GM19328 (cell line): ENCODE data around the gene SLX4IP.
"Not testable (repeated sequence)": the region's sequence is repeated elsewhere in the genome, so short reads cannot be mapped to it uniquely, and the experiment has no call there.

ENCODE experiments used
- ATAC-seq: cut with Tn5 transposase; IDR thresholded peaks from one replicate; pipeline ENCODE4 v1.9.1; 2021; ENCODE audit warnings: mild to moderate bottlenecking, moderate library complexity; ENCODE audit not compliant: unreplicated experiment

The SLX4IP gene

GRCh38 chr20:10565922-10566897 is 131.1 kb downstream of the SLX4IP start:
- ATAC-seq = no peak

- ATAC-seq = no peak
Measured at GRCh38 chr20:10568032-10568431, 132.9 kb downstream of the SLX4IP start.

- ATAC-seq = no peak
Measured at GRCh38 chr20:10571313-10571815, 136.3 kb downstream of the SLX4IP start.

GRCh38 chr20:10572853-10573252 is 137.7 kb downstream of the SLX4IP start:
- ATAC-seq = no peak

- no peak for ATAC-seq
Measured at GRCh38 chr20:10573273-10573950, 138.3 kb downstream of the SLX4IP start.

GRCh38 chr20:10573951-10574339 is 138.8 kb downstream of the SLX4IP start:
- ATAC-seq = no peak

- ATAC-seq = no peak
Measured at GRCh38 chr20:10576411-10577090, 141.4 kb downstream of the SLX4IP start.

GRCh38 chr20:10577648-10578047 is 142.5 kb downstream of the SLX4IP start:
- no peak for ATAC-seq

- no peak for ATAC-seq
Measured at GRCh38 chr20:10578607-10579006, 143.5 kb downstream of the SLX4IP start.

GRCh38 chr20:10579942-10580341 is 144.8 kb downstream of the SLX4IP start:
- ATAC-seq = no peak

- no peak for ATAC-seq
Measured at GRCh38 chr20:10580700-10581099, 145.6 kb downstream of the SLX4IP start.

- ATAC-seq = no peak
Measured at GRCh38 chr20:10581823-10582222, 146.7 kb downstream of the SLX4IP start.

GRCh38 chr20:10584371-10584770 is 149.3 kb downstream of the SLX4IP start:
- no peak for ATAC-seq

- no peak for ATAC-seq
Measured at GRCh38 chr20:10585308-10585707, 150.2 kb downstream of the SLX4IP start.

- no peak for ATAC-seq
Measured at GRCh38 chr20:10586296-10586695, 151.2 kb downstream of the SLX4IP start.

- ATAC-seq = not testable (repeated sequence)
Measured at GRCh38 chr20:10590446-10590845, 155.3 kb downstream of the SLX4IP start.

GRCh38 chr20:10590950-10591671 is 156.0 kb downstream of the SLX4IP start:
- ATAC-seq = no peak

GRCh38 chr20:10591946-10592521 is 156.9 kb downstream of the SLX4IP start:
- ATAC-seq = no peak

GRCh38 chr20:10594296-10594868 is 159.3 kb downstream of the SLX4IP start:
- ATAC-seq = no peak

GRCh38 chr20:10595266-10595665 is 160.2 kb downstream of the SLX4IP start:
- ATAC-seq = no peak
